Lung (tissue), 12 donors: ENCODE results near the gene UNC5A. TPM values are rescaled to one million over a fixed set of nuclear protein-coding genes. Genes with fewer than 3 reads are reported as not detected.

Experiments
- ATAC-seq: fragments of 200-7000 bp; cut with Tn5 transposase; one replicate; pipeline ENCODE4 v1.9.1; 2020; ENCODE audit warnings: moderate number of reproducible peaks; ENCODE audit not compliant: insufficient read depth, low FRiP score
- DNase-seq, 3 donors: peaks; one replicate each; pipeline ENCODE4 v3.0.0-alpha.2; 2013 to 2017
- H3K27ac ChIP-seq, 2 donors: one replicate each; pipeline ENCODE4 v1.5.1; 2013; ENCODE audit warnings: mild to moderate bottlenecking in 2 of 2, moderate library complexity in 2 of 2, control low read depth in 1 of 2, inconsistent platforms in 1 of 2, low read depth in 1 of 2, low read length in 1 of 2
- H3K27me3 ChIP-seq, 3 donors: one replicate each; pipeline ENCODE4 v1.5.1; 2013; ENCODE audit warnings: low read length in 2 of 3; ENCODE audit not compliant: control insufficient read depth in 3 of 3, insufficient read depth in 3 of 3
- H3K36me3 ChIP-seq, 4 donors: one replicate each; pipeline ENCODE4 v1.5.1; 2013; ENCODE audit warnings: low read length in 4 of 4, mild to moderate bottlenecking in 1 of 4, moderate library complexity in 1 of 4; ENCODE audit not compliant: control insufficient read depth in 4 of 4, insufficient read depth in 4 of 4
- H3K4me1 ChIP-seq, 5 donors: one replicate each; pipeline ENCODE4 v1.5.1; 2013; ENCODE audit warnings: low read length in 5 of 5, mild to moderate bottlenecking in 2 of 5, moderate library complexity in 1 of 5; ENCODE audit not compliant: control insufficient read depth in 5 of 5, insufficient read depth in 5 of 5
- H3K4me3 ChIP-seq: one replicate; pipeline ENCODE4 v1.5.1; 2013; ENCODE audit warnings: mild to moderate bottlenecking, control low read depth, moderate library complexity
- H3K9ac ChIP-seq, 2 donors: one replicate each; pipeline ENCODE4 v1.5.1; 2013; ENCODE audit warnings: low read length in 2 of 2, control low read depth in 1 of 2; ENCODE audit not compliant: insufficient read depth in 1 of 2
- H3K9me3 ChIP-seq, 4 donors: one replicate each; pipeline ENCODE4 v1.5.1; 2013; ENCODE audit warnings: low read length in 3 of 4, mild to moderate bottlenecking in 1 of 4, moderate library complexity in 1 of 4; ENCODE audit not compliant: control insufficient read depth in 4 of 4, insufficient read depth in 3 of 4
- WGBS, 2 donors: extraction: QIAGEN DNeasy Blood & Tissue Kit; methylation state at CpG; one replicate each; pipeline ENCODE4 v1.1.7; 2013; 5-methylcytosine and 5-hydroxymethylcytosine counted together
- polyA plus RNA-seq, 2 donors: library from polyadenylated mRNA; stranded (reverse); fragments of 200-250 nt; gene quantifications; one replicate each; pipeline ENCODE4 v1.2.1, GENCODE V29; 2013
- total RNA-seq, 2 donors: library from RNA; depleted of rRNA in 1 of 2; stranded (reverse); fragments of >200 nt in 1 of 2; gene quantifications; one replicate each; pipeline ENCODE4 v1.2.1, GENCODE V29; 2014 to 2021
- TF ChIP-seq, protein P1 (sequence below): IDR thresholded peaks from 2 replicates; pipeline ENCODE4 v1.5.1; 2012; ENCODE audit warnings: mild to moderate bottlenecking; ENCODE audit errors: control extremely low read depth, extremely low read depth
- donor health status: control.
- donor health status: control.
- donor health status: Bipolar disorder and iron deficiency.
- donor health status: healthy.
- donor health status: DM: yes; HTN: yes; CAD: no.

UNC5A gene
- total and polyA plus RNA-seq, 4 donors, result 0.08 to 0.40 (median 0.13) TPM

DNA sequence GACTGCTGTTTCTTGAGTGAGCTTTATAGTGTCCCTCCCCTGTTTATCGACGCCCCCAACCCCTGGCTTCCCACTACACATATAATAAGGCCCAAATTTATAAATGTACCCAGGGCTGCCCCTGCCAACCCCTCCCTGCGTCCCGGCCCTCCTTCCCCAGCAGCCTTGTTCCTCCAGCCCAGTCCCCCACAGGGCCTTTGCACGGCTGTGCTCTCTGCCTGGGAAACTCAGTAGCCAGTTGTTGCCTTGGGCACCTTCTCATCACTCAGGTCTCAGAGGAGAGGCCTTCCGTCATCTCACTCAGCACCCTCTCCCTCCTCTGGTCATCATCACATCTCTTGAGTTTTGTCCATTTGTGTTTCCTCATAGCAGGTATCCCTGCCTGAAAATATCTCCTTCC, 15.8 kb upstream of the UNC5A start:
- TF ChIP-seq, protein P1, sequence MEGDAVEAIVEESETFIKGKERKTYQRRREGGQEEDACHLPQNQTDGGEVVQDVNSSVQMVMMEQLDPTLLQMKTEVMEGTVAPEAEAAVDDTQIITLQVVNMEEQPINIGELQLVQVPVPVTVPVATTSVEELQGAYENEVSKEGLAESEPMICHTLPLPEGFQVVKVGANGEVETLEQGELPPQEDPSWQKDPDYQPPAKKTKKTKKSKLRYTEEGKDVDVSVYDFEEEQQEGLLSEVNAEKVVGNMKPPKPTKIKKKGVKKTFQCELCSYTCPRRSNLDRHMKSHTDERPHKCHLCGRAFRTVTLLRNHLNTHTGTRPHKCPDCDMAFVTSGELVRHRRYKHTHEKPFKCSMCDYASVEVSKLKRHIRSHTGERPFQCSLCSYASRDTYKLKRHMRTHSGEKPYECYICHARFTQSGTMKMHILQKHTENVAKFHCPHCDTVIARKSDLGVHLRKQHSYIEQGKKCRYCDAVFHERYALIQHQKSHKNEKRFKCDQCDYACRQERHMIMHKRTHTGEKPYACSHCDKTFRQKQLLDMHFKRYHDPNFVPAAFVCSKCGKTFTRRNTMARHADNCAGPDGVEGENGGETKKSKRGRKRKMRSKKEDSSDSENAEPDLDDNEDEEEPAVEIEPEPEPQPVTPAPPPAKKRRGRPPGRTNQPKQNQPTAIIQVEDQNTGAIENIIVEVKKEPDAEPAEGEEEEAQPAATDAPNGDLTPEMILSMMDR, result no peak
- no peak for ATAC-seq
- Histone ChIP-seq H3K36me3 (no peaks in the 10 kb centered on the region), H3K9ac (no peak overlapping the region), H3K4me3 (no peak overlapping the region), H3K27me3 (peaks cover 12 to 60% (median 22%) of the 10 kb centered on the region in 3 donors), H3K27ac (no peak overlapping the region), H3K9me3 (peaks cover 0 to 7% (median 0%) of the 10 kb centered on the region in 4 donors), H3K4me1 (peaks cover 0 to 4% (median 0%) of the 10 kb centered on the region in 5 donors)
- 86 to 91% methylated on average over 6 of the region's 6 CpGs for WGBS, 2 donors
- DNase-seq, result no peak

DNA sequence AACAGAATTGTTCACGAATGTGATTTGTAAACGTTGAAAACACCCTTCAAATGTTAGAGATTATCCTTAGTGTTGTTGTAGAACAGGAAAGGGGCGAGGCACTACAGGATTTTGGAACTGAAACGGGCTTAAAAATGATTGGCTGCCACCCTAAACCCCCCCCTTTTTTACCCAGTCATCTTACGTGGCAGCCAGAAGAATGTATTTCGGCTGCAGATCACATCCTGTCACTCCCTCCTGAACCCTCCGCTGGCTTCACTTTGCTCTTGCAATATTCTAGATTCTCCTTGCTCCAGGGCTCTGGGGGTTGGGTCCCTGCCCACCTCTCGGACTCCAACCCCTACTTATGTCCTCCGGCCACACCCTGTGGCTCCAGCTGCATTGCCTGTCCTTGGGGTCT, 13.9 kb upstream of the UNC5A start:
- no peak for DNase-seq
- H3K27ac ChIP-seq, result no peak overlapping the region
- H3K9me3 ChIP-seq, result peaks cover 0 to 10% (median 0%) of the 10 kb centered on the region in 4 donors
- H3K4me1 ChIP-seq, result no peaks in the 10 kb centered on the region
- H3K4me3 ChIP-seq, result no peak overlapping the region
- peaks cover 12 to 58% (median 18%) of the 10 kb centered on the region in 3 donors for H3K27me3 ChIP-seq
- no peaks in the 10 kb centered on the region for H3K36me3 ChIP-seq
- 35 to 53% methylated on average over 9 of the region's 9 CpGs for WGBS, 2 donors
- TF ChIP-seq, protein P1, result no peak
- H3K9ac ChIP-seq, result no peak overlapping the region
- no peak for ATAC-seq

DNA sequence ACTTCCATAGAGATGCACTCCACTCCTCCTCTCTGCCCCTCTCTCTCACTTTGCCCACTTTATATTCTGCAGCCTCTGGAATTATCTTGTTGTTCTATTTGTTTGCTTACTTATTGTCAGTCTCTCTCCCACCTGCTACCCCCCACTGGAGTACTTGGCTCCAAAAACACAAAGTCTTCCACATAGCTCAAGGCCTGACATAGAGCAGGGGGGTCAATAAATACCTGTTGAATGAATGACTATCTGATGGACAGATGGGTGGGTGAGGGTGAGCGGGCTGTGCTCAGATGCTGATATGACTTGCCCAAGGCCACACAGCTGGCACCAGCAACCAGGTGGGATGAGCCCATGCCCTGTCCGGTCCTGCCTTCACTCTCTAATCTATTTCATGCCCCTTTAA, 13.4 kb upstream of the UNC5A start:
- H3K9me3 ChIP-seq, result peaks cover 0 to 10% (median 0%) of the 10 kb centered on the region in 4 donors
- ATAC-seq (no peak), DNase-seq (no peak)
- H3K9ac ChIP-seq, result no peak overlapping the region
- H3K36me3 ChIP-seq, result no peaks in the 10 kb centered on the region
- no peaks in the 10 kb centered on the region for H3K4me1 ChIP-seq
- H3K4me3 ChIP-seq, result no peak overlapping the region
- 82 to 88% methylated on average over 2 of the region's 2 CpGs for WGBS, 2 donors
- no peak overlapping the region for H3K27ac ChIP-seq
- TF ChIP-seq, protein P1, result no peak
- H3K27me3 ChIP-seq, result peaks cover 12 to 61% (median 18%) of the 10 kb centered on the region in 3 donors

DNA sequence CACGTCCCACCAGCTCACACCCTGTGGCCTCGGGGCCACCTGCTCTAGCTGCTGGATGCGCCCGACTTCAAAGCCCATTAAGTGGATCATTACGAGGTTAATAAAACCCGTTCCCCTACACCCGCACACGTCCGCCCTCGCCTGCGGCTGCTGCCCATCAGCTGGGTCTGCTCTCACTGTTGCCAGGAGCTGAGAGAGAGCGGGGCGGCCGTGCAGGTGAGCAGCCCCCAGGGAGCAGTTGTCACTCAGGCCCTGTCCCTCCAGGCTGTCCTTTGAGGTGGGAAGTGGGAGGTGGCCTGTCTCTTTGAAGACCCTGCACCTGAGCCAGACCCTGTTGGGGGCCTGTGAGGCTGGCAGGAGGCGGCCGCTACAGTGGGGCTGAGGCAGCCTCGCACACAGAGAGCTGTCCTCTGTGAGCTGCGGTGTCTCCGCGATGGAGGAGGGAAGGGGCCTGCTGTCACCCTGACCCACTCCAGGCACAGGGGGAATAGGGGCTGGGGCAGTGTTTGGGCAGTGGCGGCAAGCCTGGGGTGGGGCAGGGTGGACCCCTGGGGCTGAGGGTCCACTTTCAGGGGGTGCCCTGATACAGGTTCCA, 12.8 kb upstream of the UNC5A start:
- Histone ChIP-seq H3K4me1 (no peaks in the 10 kb centered on the region), H3K9me3 (peaks cover 0 to 10% (median 0%) of the 10 kb centered on the region in 4 donors), H3K9ac (no peak overlapping the region), H3K27me3 (peaks cover 8 to 62% (median 18%) of the 10 kb centered on the region in 3 donors), H3K36me3 (no peaks in the 10 kb centered on the region), H3K27ac (no peak overlapping the region), H3K4me3 (no peak overlapping the region)
- DNase-seq (no peak), ATAC-seq (no peak)
- TF ChIP-seq, protein P1, result no peak
- 42 to 70% methylated on average over 21 of the region's 21 CpGs for WGBS, 2 donors
